Sigmoid colon (tissue), 4 donors: ENCODE results near the gene MYO3A.

ENCODE experiments used
- POLR2A ChIP-seq, 2 donors: fragments of 450-650 bp; IDR thresholded peaks; one replicate each; pipeline ENCODE4 v1.6.1; 2016; ENCODE audit warnings: antibody characterized with exemption in 2 of 2, mild to moderate bottlenecking in 2 of 2, moderate library complexity in 2 of 2
- POLR2AphosphoS5 ChIP-seq, 4 donors: sonication (generic); formaldehyde crosslinking; IDR thresholded peaks; one replicate each; pipeline ENCODE4 v1.6.1; 2017; ENCODE audit warnings: antibody characterized with exemption in 4 of 4
- TF ChIP-seq, protein P1 (sequence below), 4 experiments: fragments of 450-650 bp in 3 of 4; fragments of 200-600 bp in 1 of 4; IDR thresholded peaks; one replicate each; pipeline ENCODE4 v1.5.1; 2016 to 2019; ENCODE audit warnings: antibody characterized with exemption in 4 of 4, mild to moderate bottlenecking in 3 of 4, moderate library complexity in 2 of 4

DNA sequence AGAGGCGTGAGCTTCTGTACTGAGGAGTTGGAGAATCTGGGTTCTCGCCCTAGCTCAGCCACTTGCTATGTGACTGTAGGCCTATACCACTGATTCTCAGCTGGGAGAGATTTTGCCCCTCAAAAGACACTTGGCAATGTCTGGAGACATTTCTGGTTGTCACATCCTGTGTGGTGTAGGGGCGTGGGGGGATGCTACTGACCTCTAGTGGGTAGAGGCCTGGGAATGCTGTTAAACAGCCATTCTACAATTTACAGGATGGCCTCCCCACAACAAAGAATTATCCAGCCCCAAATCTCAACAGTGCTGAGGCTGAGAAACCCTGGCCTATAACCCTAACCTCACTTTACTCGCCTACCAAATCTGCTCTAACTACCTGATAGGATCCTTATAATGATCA, 223.7 kb downstream of the MYO3A start:
- TF ChIP-seq POLR2A (IDR thresholded peaks at IDR 0.05) (no peak), POLR2AphosphoS5 (IDR thresholded peaks at IDR 0.05) (no peak)
- TF ChIP-seq, protein P1, sequence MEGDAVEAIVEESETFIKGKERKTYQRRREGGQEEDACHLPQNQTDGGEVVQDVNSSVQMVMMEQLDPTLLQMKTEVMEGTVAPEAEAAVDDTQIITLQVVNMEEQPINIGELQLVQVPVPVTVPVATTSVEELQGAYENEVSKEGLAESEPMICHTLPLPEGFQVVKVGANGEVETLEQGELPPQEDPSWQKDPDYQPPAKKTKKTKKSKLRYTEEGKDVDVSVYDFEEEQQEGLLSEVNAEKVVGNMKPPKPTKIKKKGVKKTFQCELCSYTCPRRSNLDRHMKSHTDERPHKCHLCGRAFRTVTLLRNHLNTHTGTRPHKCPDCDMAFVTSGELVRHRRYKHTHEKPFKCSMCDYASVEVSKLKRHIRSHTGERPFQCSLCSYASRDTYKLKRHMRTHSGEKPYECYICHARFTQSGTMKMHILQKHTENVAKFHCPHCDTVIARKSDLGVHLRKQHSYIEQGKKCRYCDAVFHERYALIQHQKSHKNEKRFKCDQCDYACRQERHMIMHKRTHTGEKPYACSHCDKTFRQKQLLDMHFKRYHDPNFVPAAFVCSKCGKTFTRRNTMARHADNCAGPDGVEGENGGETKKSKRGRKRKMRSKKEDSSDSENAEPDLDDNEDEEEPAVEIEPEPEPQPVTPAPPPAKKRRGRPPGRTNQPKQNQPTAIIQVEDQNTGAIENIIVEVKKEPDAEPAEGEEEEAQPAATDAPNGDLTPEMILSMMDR (IDR thresholded peaks at IDR 0.05) = no peak
